TTC549 (cell line): Measurements from ENCODE around the gene NGDN.
"Not testable (repeated sequence)": the region's sequence is repeated elsewhere in the genome, so short reads cannot be mapped to it uniquely, and the experiment has no call there.

Experiments used
- FAIRE-seq: peaks from 2 replicates; lab custom pipeline; 2012; peaks lifted over from hg19 to GRCh38; lab: Jason Lieb, UNC

The NGDN gene

GRCh38 chr14:23439107-23439835, 30.2 kb upstream of the NGDN start:
- FAIRE-seq, result no peak

GRCh38 chr14:23441076-23441475, 28.4 kb upstream of the NGDN start:
- FAIRE-seq, result no peak

GRCh38 chr14:23442721-23443356, 26.7 kb upstream of the NGDN start:
- FAIRE-seq, result no peak

GRCh38 chr14:23443411-23443812, 26.1 kb upstream of the NGDN start:
- no peak for FAIRE-seq

GRCh38 chr14:23443881-23444280, 25.6 kb upstream of the NGDN start:
- no peak for FAIRE-seq

- no peak for FAIRE-seq
These were observed 25.2 kb upstream of the NGDN start for GRCh38 chr14:23444314-23444713.

- FAIRE-seq, result no peak
These were observed 23.7 kb upstream of the NGDN start for GRCh38 chr14:23445773-23446172.

GRCh38 chr14:23446291-23446851, 23.1 kb upstream of the NGDN start:
- no peak for FAIRE-seq

- FAIRE-seq, result no peak
These were observed 21.8 kb upstream of the NGDN start for GRCh38 chr14:23447361-23448350.

- FAIRE-seq, result no peak
These were observed 20.2 kb upstream of the NGDN start for GRCh38 chr14:23449314-23449713.

GRCh38 chr14:23450379-23450778, 19.1 kb upstream of the NGDN start:
- FAIRE-seq, result no peak

GRCh38 chr14:23452237-23452636, 17.3 kb upstream of the NGDN start:
- FAIRE-seq, result no peak

- FAIRE-seq, result no peak
These were observed 15.1 kb upstream of the NGDN start for GRCh38 chr14:23454445-23454856.

- FAIRE-seq, result not testable (repeated sequence)
These were observed 12.5 kb upstream of the NGDN start for GRCh38 chr14:23456883-23457586.

- no peak for FAIRE-seq
These were observed 11.7 kb upstream of the NGDN start for GRCh38 chr14:23457587-23458445.

- no peak for FAIRE-seq
These were observed 8.5 kb upstream of the NGDN start for GRCh38 chr14:23460960-23461359.

- no peak for FAIRE-seq
These were observed 4.8 kb upstream of the NGDN start for GRCh38 chr14:23464700-23465099.

- FAIRE-seq, result no peak
These were observed 4.2 kb upstream of the NGDN start for GRCh38 chr14:23465261-23465660.

- FAIRE-seq, result no peak
These were observed 788 bp upstream of the NGDN start for GRCh38 chr14:23468704-23469126.

GRCh38 chr14:23469906-23470403, 452 bp downstream of the NGDN start:
- FAIRE-seq, result no peak

- FAIRE-seq, result no peak
These were observed 1.4 kb downstream of the NGDN start for GRCh38 chr14:23470947-23471346.
